ENCODE measurements around the gene EXOC6B. TPM values are rescaled to one million over a fixed set of nuclear protein-coding genes. Genes with fewer than 3 reads are reported as not detected.

EXOC6B gene
- total RNA-seq, 1 donor from 2014 or later: 139 TPM

- no peak for DNase-seq
- Histone ChIP-seq H3K27ac (replicated peaks) (no peak overlapping the region), H3K4me1 (no peaks in the 10 kb centered on the region), H3K9me3 (replicated peaks) (no peaks in the 10 kb centered on the region), H3K36me3 (peaks cover 5% of the 10 kb centered on the region), H3K4me3 (no peak overlapping the region), H3K27me3 (ENCODE audit: low read depth) (no peaks in the 10 kb centered on the region)
- intact Hi-C loops (cut with micrococcal nuclease): no loop called here
- no peak for TF ChIP-seq CTCF (IDR thresholded peaks at IDR 0.05; ENCODE audit: borderline replicate concordance)
Measured at GRCh38 chr2:72338076-72338475, 487.8 kb downstream of the EXOC6B start.

GRCh38 chr2:72332720-72333119 is 493.1 kb downstream of the EXOC6B start:
- H3K4me1 ChIP-seq: no peaks in the 10 kb centered on the region
- no peak overlapping the region for H3K4me3 ChIP-seq
- intact Hi-C loops (cut with micrococcal nuclease): loop anchor here (5.0 kb wide), 1 partner anchor 295 kb away; no protein-coding TSS in a partner anchor
- no peak for TF ChIP-seq CTCF (IDR thresholded peaks at IDR 0.05; ENCODE audit: borderline replicate concordance)
- H3K27me3 ChIP-seq (ENCODE audit: low read depth): no peaks in the 10 kb centered on the region
- DNase-seq: no peak
- H3K9me3 ChIP-seq (replicated peaks): no peaks in the 10 kb centered on the region
- no peak overlapping the region for H3K27ac ChIP-seq (replicated peaks)
- peaks cover 5% of the 10 kb centered on the region for H3K36me3 ChIP-seq

- Histone ChIP-seq H3K36me3 (peaks cover 5% of the 10 kb centered on the region), H3K4me1 (no peaks in the 10 kb centered on the region), H3K9me3 (replicated peaks) (no peaks in the 10 kb centered on the region), H3K27me3 (ENCODE audit: low read depth) (no peaks in the 10 kb centered on the region), H3K4me3 (no peak overlapping the region), H3K27ac (replicated peaks) (no peak overlapping the region)
- DNase-seq: no peak
- intact Hi-C loops (cut with micrococcal nuclease): loop anchor here (5.0 kb wide), 1 partner anchor 297 kb away; no protein-coding TSS in a partner anchor
- TF ChIP-seq CTCF (IDR thresholded peaks at IDR 0.05; ENCODE audit: borderline replicate concordance): no peak
Measured at GRCh38 chr2:72330652-72331051, 495.2 kb downstream of the EXOC6B start.

GRCh38 chr2:72326759-72327158 is 499.1 kb downstream of the EXOC6B start:
- Histone ChIP-seq H3K9me3 (replicated peaks) (no peaks in the 10 kb centered on the region), H3K27me3 (ENCODE audit: low read depth) (no peaks in the 10 kb centered on the region), H3K4me1 (no peaks in the 10 kb centered on the region), H3K36me3 (no peaks in the 10 kb centered on the region), H3K4me3 (no peak overlapping the region), H3K27ac (replicated peaks) (no peak overlapping the region)
- intact Hi-C loops (cut with micrococcal nuclease): no loop called here
- no peak for DNase-seq
- TF ChIP-seq CTCF (IDR thresholded peaks at IDR 0.05; ENCODE audit: borderline replicate concordance): no peak

GRCh38 chr2:72325592-72326422 is 500.0 kb downstream of the EXOC6B start:
- Histone ChIP-seq H3K4me1 (no peaks in the 10 kb centered on the region), H3K36me3 (no peaks in the 10 kb centered on the region), H3K27ac (replicated peaks) (no peak overlapping the region), H3K9me3 (replicated peaks) (no peaks in the 10 kb centered on the region), H3K4me3 (no peak overlapping the region), H3K27me3 (ENCODE audit: low read depth) (no peaks in the 10 kb centered on the region)
- DNase-seq: no peak
- TF ChIP-seq CTCF (IDR thresholded peaks at IDR 0.05; ENCODE audit: borderline replicate concordance): peak; percentile 61
- intact Hi-C loops (cut with micrococcal nuclease): no loop called here

All from left ventricle myocardium inferior (tissue), 1 donor.